GM18511 (cell line): ENCODE measurements around the gene AGBL1.
"Not testable (repeated sequence)": the region's sequence is repeated elsewhere in the genome, so short reads cannot be mapped to it uniquely, and the experiment has no call there.

ENCODE experiments used
- ATAC-seq: cut with Tn5 transposase; IDR thresholded peaks from one replicate; pipeline ENCODE4 v1.9.1; 2021; ENCODE audit warnings: mild to moderate bottlenecking, moderate library complexity; ENCODE audit not compliant: unreplicated experiment

AGBL1 gene

GRCh38 chr15:86082619-86083380, 3.1 kb downstream of the AGBL1 start:
- ATAC-seq = no peak

- no peak for ATAC-seq
Observed at GRCh38 chr15:86087808-86088207, 8.1 kb downstream of the AGBL1 start.

DNA sequence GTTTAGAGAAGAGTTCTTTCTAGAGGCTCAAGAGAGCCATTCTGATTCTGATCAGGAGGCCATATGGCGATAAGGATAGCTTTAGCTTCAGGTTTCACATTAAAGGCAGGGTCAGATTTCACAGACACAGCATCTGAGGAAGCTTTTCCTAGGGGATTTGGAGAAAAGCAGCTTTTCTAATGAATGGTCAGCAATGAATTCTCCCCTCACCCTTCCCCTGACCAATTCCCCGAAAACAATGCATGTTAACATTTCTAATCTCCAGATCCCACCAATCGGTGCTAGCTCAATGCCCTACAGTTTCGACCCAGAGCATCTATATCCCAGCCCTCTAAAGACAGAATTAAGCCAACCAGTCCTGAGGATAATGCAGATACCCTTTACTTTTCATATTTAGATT, 9.8 kb downstream of the AGBL1 start:
- ATAC-seq = no peak

DNA sequence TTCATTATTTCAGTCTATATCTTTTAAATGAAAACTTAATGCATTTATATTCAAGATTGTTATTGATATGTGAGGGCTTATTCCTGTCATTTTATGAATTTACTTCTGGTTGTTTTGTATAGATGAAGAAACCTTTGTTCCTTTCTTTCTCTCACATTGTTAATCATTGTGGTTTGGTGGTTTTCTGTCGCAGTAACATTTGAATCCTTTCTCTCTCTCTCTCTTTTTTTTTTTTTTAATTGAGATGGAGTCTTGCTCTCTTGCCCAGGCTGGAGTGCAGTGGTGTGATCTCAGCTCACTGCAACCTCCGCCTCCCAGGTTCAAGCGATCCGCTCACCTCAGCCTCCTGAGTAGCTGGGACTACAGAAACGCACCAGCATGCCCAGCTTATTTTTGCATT, 22.1 kb downstream of the AGBL1 start:
- no peak for ATAC-seq

DNA sequence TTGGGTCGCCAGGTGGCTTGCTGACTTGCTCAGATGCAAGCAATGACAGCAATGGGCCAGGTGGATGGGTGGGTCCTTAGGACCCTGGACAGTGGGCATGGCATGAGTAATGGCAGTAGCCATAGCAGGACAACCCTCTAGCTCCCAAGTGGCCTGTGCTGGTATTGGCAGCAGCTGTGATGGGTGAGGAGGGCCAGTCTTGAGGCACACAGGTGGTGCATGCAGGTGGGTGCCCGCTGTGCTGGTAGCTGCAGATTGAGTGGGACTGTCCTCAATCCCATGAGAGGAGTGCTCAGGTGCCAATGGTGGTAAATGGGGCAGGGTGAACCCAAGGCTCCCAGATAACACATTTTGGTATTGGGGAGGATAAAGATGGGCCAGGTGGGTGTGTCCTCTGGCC, 24.2 kb downstream of the AGBL1 start:
- no peak for ATAC-seq

- ATAC-seq = no peak
Observed at GRCh38 chr15:86106306-86106705, 26.6 kb downstream of the AGBL1 start.

GRCh38 chr15:86115145-86115801, 35.6 kb downstream of the AGBL1 start:
- ATAC-seq = no peak

DNA sequence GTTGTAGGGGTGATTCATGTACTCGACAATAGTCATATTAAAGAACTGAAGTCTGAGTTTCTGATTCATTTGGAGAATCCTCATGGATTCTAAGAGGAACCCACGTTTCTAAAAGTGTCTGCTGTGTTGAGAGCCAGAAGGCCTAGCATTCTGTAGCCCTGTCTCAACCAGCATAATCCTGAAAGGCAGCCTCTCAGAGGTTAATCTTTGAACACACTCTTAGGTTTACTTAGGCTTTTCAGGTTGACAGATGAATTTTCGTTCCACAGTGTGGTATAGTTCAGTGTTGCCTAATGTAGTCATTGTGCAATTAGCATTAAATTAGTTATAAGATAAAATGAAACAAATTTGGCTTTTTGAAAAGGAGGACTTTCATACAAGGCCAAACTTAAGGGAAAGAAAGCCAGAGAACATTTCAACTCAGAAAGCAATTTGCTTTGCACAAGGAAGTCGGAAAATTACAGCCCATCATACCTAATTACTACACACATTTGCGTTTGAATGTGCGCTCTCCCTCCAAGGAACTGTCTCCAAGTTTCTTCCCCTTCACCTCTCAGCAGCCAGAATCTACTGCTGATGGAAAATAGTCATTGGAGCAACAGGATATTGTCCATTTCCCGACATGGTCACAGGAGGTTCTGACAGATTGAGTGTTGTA, 42.0 kb downstream of the AGBL1 start:
- no peak for ATAC-seq

GRCh38 chr15:86122691-86123391, 43.2 kb downstream of the AGBL1 start:
- not testable (repeated sequence) for ATAC-seq

GRCh38 chr15:86125775-86126174, 46.1 kb downstream of the AGBL1 start:
- ATAC-seq = no peak

- no peak for ATAC-seq
Observed at GRCh38 chr15:86127547-86127946, 47.9 kb downstream of the AGBL1 start.

DNA sequence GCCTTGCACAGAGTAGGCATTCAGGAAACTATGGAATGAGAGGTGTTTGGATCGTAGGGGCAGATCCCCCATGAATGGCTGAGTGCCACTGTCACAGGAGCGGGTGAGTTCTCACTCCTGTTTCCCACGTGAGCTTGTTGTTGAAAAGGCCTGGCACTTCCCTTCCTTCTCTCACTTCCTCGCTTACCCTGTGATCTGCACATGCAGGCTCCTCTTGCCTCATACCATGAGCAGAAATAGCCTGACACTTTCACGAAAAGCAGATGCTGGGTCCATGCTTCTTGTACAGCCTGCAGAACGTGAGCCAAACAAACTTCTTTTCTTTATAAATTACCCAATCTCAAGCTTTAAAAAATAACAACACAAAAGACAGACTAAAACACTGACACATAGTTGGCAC, 55.4 kb downstream of the AGBL1 start:
- ATAC-seq = no peak

DNA sequence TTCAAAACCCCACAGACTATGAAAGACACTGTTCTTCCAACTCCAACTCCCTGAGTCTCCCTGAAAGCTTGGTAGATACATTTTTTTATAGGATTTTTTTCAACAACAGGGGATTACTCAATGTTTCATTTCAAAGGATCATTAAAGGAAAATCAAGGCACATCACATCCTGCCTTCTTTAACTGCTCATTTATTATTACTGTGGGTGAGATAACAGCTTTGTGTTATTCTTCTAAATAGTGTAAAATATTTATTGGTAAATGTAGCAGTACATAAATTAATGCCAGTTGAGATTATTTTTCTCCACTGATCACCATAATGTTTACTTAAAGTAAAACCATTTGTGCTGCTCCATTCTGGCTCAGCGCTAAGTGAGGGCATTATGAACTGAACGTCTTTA, 57.2 kb downstream of the AGBL1 start:
- ATAC-seq = no peak

GRCh38 chr15:86138798-86139197, 59.1 kb downstream of the AGBL1 start:
- ATAC-seq = no peak

GRCh38 chr15:86139828-86140227, 60.2 kb downstream of the AGBL1 start:
- no peak for ATAC-seq

- no peak for ATAC-seq
Observed at GRCh38 chr15:86154705-86155104, 75.0 kb downstream of the AGBL1 start.

DNA sequence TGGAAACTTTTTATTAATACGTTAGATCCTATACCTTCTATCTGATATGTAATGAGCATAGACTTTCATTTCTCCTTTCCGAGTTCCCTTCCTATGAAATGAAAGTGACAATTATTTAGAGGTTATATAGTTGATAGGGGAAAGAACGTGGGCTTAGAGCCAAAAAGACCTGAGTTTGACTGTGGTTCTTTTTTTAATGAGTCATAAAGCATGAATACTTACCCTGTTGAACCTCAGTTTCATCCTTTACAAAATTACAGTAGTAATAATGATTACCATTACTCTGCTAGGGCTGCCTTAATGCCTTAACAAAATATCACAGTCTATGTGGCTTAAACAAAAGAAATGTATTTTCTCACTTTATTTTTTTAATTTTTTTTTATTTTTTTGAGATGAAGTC, 75.9 kb downstream of the AGBL1 start:
- no peak for ATAC-seq

- no peak for ATAC-seq
Observed at GRCh38 chr15:86157606-86158293, 78.1 kb downstream of the AGBL1 start.

GRCh38 chr15:86159468-86159867, 79.8 kb downstream of the AGBL1 start:
- ATAC-seq = no peak

GRCh38 chr15:86161250-86161649, 81.6 kb downstream of the AGBL1 start:
- ATAC-seq = no peak

GRCh38 chr15:86162172-86162591, 82.5 kb downstream of the AGBL1 start:
- ATAC-seq = no peak
